KMS-11 (cell line): ENCODE data around the gene GID4.
"Not testable (repeated sequence)": the region's sequence is repeated elsewhere in the genome, so short reads cannot be mapped to it uniquely, and the experiment has no call there.

Experiments used
- H2AFZ ChIP-seq: fragments of 200-600 bp; sonication (generic); 2 replicates; pipeline ENCODE4 v1.6.1; 2016; ENCODE audit warnings: antibody characterized with exemption, mixed run types, low read depth
- H3K27ac ChIP-seq: fragments of 200-600 bp; sonication (generic); 2 replicates; pipeline ENCODE4 v1.6.1; 2016; ENCODE audit warnings: mild to moderate bottlenecking, mixed run types
- H3K27me3 ChIP-seq: fragments of 200-600 bp; sonication (generic); 2 replicates; pipeline ENCODE4 v1.6.1; 2017; ENCODE audit warnings: mild to moderate bottlenecking, low read depth, mixed run types, moderate library complexity; ENCODE audit not compliant: insufficient read depth
- H3K36me3 ChIP-seq: fragments of 200-600 bp; sonication (generic); 2 replicates; pipeline ENCODE4 v1.6.1; 2017; ENCODE audit warnings: mild to moderate bottlenecking, mixed run types; ENCODE audit not compliant: insufficient read depth
- H3K4me1 ChIP-seq: fragments of 200-600 bp; sonication (generic); 2 replicates; pipeline ENCODE4 v1.6.1; 2016; ENCODE audit warnings: mild to moderate bottlenecking, low read depth, mixed run types; ENCODE audit not compliant: poor library complexity, severe bottlenecking
- H3K4me2 ChIP-seq: fragments of 200-600 bp; sonication (generic); 2 replicates; pipeline ENCODE4 v1.7.0; 2016; ENCODE audit warnings: mild to moderate bottlenecking, mixed run types
- H3K4me3 ChIP-seq: fragments of 200-600 bp; sonication (generic); IDR thresholded peaks from 2 replicates; pipeline ENCODE4 v1.6.1; 2017; ENCODE audit warnings: low read depth, low read length, mixed read lengths; ENCODE audit not compliant: insufficient read depth
- H3K79me2 ChIP-seq: fragments of 200-600 bp; sonication (generic); 2 replicates; pipeline ENCODE4 v1.6.1; 2016; ENCODE audit warnings: low read depth, mixed run types; ENCODE audit not compliant: insufficient read depth
- H3K9ac ChIP-seq: fragments of 200-600 bp; sonication (generic); 2 replicates; pipeline ENCODE4 v1.6.1; 2016; ENCODE audit warnings: mild to moderate bottlenecking, mixed run types
- H4K20me1 ChIP-seq: fragments of 200-600 bp; sonication (generic); 2 replicates; pipeline ENCODE4 v1.6.1; 2016; ENCODE audit warnings: mild to moderate bottlenecking, mixed run types; ENCODE audit not compliant: insufficient read depth
- CTCF ChIP-seq: fragments of 200-600 bp; sonication (generic); conservative IDR thresholded peaks from 2 replicates; pipeline ENCODE4 v1.6.1; 2017; ENCODE audit warnings: low read depth, mild to moderate bottlenecking, antibody characterized with exemption, low read length, moderate library complexity, mixed read lengths

The GID4 gene

DNA sequence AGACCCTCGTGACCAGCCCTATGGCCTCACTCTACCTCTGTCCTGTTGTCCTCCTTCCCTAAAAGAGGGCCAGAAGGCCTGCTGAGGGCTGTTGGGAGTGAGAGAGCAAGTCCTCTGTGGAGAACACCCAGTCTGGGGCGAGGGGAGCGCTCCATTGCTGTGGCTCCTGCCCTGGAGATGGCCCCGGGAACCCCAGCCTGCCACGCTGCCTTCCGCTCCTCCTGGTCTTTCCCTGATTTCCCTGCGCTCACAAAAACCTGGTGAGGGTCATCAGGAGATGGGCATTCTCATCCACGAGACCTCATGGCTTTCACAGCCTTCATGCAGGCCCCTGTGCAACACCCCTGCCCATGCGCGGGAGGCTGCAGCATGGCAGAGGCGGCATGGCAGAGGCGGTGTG is 45.4 kb upstream of the GID4 start:
- no peak for TF ChIP-seq CTCF
- Histone ChIP-seq H2AFZ (no peak overlapping the region), H3K36me3 (no peaks in the 10 kb centered on the region), H3K4me3 (no peak overlapping the region), H3K9ac (no peak overlapping the region), H3K4me1 (no peaks in the 10 kb centered on the region), H3K79me2 (no peaks in the 10 kb centered on the region), H3K27ac (no peak overlapping the region), H4K20me1 (no peaks in the 10 kb centered on the region), H3K4me2 (no peak overlapping the region), H3K27me3 (no peaks in the 10 kb centered on the region)

DNA sequence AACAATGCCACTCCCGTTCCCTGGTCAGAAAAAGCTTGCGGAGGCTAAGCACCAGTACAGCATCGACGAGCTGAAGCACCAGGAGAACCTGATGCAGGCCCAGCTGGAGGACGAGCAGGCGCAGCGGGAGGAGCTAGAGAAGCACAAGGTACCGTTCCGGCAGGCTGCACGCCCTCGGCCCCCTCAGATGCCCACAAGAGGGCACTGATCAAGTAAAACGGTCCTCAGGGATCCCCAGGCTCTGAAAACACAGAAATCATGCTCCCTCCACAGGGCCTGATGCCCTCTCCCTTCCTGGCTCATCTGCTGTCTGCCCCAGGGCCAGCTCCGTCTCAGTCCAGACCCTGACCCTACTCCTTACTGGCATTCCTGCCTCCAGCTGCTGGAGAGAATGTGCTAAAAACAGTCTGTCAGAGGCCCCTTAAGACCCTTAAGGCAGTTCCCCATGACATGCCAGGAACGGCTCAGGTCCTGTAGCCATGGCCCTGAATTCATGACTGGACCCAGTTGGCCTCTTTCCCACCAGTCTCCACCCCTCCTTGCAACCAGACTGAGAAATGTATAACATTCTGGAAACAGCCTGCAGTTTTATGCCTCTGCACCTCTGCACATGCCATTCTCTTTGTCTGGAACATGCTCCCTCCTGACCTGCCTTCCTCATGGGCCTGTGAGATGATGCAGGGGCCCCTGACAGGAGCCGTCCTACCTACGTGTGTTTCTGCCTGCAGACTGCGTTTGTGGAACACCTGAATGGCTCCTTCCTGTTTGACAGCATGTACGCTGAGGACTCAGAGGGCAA is 44.7 kb upstream of the GID4 start:
- Histone ChIP-seq H4K20me1 (no peaks in the 10 kb centered on the region), H2AFZ (no peak overlapping the region), H3K27ac (no peak overlapping the region), H3K4me1 (no peaks in the 10 kb centered on the region), H3K79me2 (no peaks in the 10 kb centered on the region), H3K4me2 (no peak overlapping the region), H3K9ac (no peak overlapping the region), H3K36me3 (no peaks in the 10 kb centered on the region), H3K4me3 (no peak overlapping the region), H3K27me3 (no peaks in the 10 kb centered on the region)
- TF ChIP-seq CTCF, result no peak

DNA sequence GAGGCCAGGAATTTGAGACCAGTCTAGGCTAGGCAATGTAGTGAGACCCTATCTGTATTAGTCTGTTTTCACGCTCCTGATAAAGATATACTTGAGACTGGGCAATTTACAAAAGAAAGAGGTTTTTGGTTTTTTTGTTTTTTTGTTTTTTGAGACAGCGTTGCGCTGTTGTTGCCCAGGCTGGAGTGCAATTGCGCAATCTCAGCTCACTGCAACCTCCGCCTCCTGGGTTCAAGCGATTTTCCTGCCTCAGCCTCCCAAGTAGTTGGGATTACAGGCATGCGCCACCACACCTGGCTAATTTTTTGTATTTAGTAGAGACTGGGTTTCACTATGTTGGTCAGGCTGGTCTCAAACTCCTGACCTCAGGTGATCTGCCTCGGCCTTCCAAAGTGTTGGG is 43.3 kb upstream of the GID4 start:
- not testable (repeated sequence) for H3K9ac ChIP-seq, H3K4me1 ChIP-seq, H3K79me2 ChIP-seq, H3K27me3 ChIP-seq, H3K36me3 ChIP-seq, H3K4me3 ChIP-seq, H3K4me2 ChIP-seq, H2AFZ ChIP-seq, H3K27ac ChIP-seq, H4K20me1 ChIP-seq

- Histone ChIP-seq H3K79me2 (no peaks in the 10 kb centered on the region), H3K4me3 (no peak overlapping the region), H3K27ac (no peak overlapping the region), H3K4me1 (no peaks in the 10 kb centered on the region), H3K36me3 (no peaks in the 10 kb centered on the region), H3K27me3 (no peaks in the 10 kb centered on the region), H4K20me1 (no peaks in the 10 kb centered on the region), H2AFZ (no peak overlapping the region), H3K9ac (no peak overlapping the region), H3K4me2 (no peak overlapping the region)
- TF ChIP-seq CTCF, result no peak
Observed at GRCh38 chr17:17998934-17999333, 40.3 kb upstream of the GID4 start.

DNA sequence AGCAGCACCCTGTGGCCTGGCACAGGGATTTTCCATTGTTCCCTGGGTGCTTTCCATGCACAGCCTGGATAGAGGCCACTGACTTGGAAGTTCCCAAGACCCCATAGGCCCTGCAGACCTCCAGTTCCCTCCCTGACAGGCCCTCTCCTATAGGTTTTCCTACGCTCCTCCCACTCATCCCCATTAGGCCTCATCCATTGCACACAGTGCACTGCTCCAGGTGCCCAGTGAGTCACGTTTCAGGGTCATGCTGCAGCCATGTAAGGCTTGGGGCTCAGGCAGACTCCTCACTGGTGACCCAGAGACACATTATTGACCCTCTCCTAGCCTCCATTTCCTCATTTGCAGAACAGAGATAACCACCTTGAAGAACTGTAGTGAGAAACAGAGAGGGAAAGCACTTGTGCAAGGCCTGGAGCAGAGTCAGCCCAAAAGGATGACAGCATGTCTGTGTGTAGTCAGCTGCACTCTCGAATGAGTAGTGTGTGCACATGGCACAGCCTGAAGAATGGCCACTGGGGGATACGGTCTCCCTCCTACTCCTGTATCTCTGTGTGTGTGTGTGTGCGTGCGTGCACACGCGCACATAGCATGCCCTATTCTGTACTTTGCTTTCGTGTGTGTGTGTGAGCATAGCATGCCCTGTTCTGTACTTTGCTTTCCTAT is 39.7 kb upstream of the GID4 start:
- no peak for TF ChIP-seq CTCF
- no peak overlapping the region for H3K9ac ChIP-seq

More for the DNA sequence above, 39.7 kb upstream of the GID4 start:
- Histone ChIP-seq H4K20me1 (no peaks in the 10 kb centered on the region), H3K4me1 (no peaks in the 10 kb centered on the region), H3K79me2 (no peaks in the 10 kb centered on the region), H3K4me3 (no peak overlapping the region), H3K27ac (no peak overlapping the region), H3K36me3 (no peaks in the 10 kb centered on the region), H3K4me2 (no peak overlapping the region), H2AFZ (no peak overlapping the region), H3K27me3 (no peaks in the 10 kb centered on the region)
